K562 (cell line): Measurements from ENCODE around the gene PIK3R4. TPM values are rescaled to one million over a fixed set of nuclear protein-coding genes. Genes with fewer than 3 reads are reported as not detected.

Experiments used
- ATAC-seq: fragments of 200-7000 bp; cut with Tn5 transposase; 3 replicates; pipeline ENCODE4 v1.9.1; 2020; ENCODE audit warnings: moderate library complexity
- BruUV-seq: library from RNA; stranded (reverse); fragments of 400-500 nt; replicated peaks from 2 replicates; lab custom pipeline; 2021; lab: Mats Ljungman, UMichigan
- CTCF ChIA-PET: fragments of 300-600 bp; formaldehyde crosslinking; extraction: SDS; loops from one replicate; lab custom pipeline; 2021; ENCODE audit warnings: low intra/inter-chr PET ratio; lab: Yijun Ruan, JAX
- POLR2A ChIA-PET: fragments of 300-600, 350-650 bp; sonication (Branson Sonifier 250); formaldehyde crosslinking; extraction: SDS; loops from one replicate; lab custom pipeline; 2021; ENCODE audit warnings: antibody characterized with exemption, inconsistent platforms; lab: Yijun Ruan, JAX
- DNase-seq, 4 experiments: peaks; one replicate each; pipeline versions ENCODE4 v3.0.0 to v3.0.0-alpha.2; 2011 to 2018; ENCODE audit warnings: low spot score in 3 of 4, mixed read lengths in 3 of 4; ENCODE audit errors: extremely low read depth in 1 of 4
- FAIRE-seq: peaks from 2 replicates; lab custom pipeline; 2011; peaks lifted over from hg19 to GRCh38; lab: Jason Lieb, UNC
- H2AFZ ChIP-seq: 2 replicates; pipeline ENCODE4 v1.6.0; 2011; ENCODE audit warnings: low read depth, low read length, control low read depth, inconsistent platforms
- H3K27ac ChIP-seq: fragments of 200-600 bp; 3 replicates; pipeline ENCODE4 v1.8.0; 2011; ENCODE audit warnings: low read depth, mild to moderate bottlenecking, control low read depth, inconsistent platforms, low read length, moderate library complexity, mixed read lengths; ENCODE audit errors: extremely low read depth
- H3K27me3 ChIP-seq, 2 experiments: fragments of 300-600 bp in 1 of 2; 2 replicates in 1 of 2; 3 replicates in 1 of 2; pipeline versions ENCODE4 v1.6.0 to v1.8.0; 2011; ENCODE audit warnings: inconsistent platforms in 2 of 2, low read length in 2 of 2, mild to moderate bottlenecking in 1 of 2, mixed read lengths in 1 of 2, moderate library complexity in 1 of 2; ENCODE audit not compliant: control insufficient read depth in 2 of 2, insufficient read depth in 2 of 2
- H3K36me3 ChIP-seq: fragments of 300-600 bp; 3 replicates; pipeline ENCODE4 v1.8.0; 2011; ENCODE audit warnings: mild to moderate bottlenecking, low read length, inconsistent platforms; ENCODE audit not compliant: control insufficient read depth, insufficient read depth
- H3K4me1 ChIP-seq, 2 experiments: fragments of 200-600 bp in 1 of 2; replicated peaks in 1 of 2; 2 replicates in 1 of 2; 3 replicates in 1 of 2; pipeline versions ENCODE4 v1.5.1 to v1.8.0; 2011; ENCODE audit warnings: inconsistent platforms in 2 of 2, low read length in 2 of 2, mild to moderate bottlenecking in 1 of 2, mixed read lengths in 1 of 2, moderate library complexity in 1 of 2; ENCODE audit not compliant: control insufficient read depth in 2 of 2, insufficient read depth in 2 of 2
- H3K4me2 ChIP-seq: 2 replicates; pipeline ENCODE4 v1.6.1; 2011; ENCODE audit warnings: low read length, control low read depth, inconsistent platforms, mixed read lengths; ENCODE audit not compliant: insufficient read depth
- H3K4me3 ChIP-seq: fragments of 200-600 bp; sonication (generic), shearing (Covaris generic); 2 replicates; pipeline ENCODE4 v1.5.1; 2016; ENCODE audit warnings: control low read depth, inconsistent platforms
- H3K79me2 ChIP-seq: fragments of 200-600 bp; 3 replicates; pipeline ENCODE4 v1.8.0; 2011; ENCODE audit warnings: low read length, inconsistent platforms; ENCODE audit not compliant: control insufficient read depth, insufficient read depth
- H3K9ac ChIP-seq, 2 experiments: 2 replicates each; pipeline versions ENCODE4 v1.6.0 to v1.6.1; 2011; ENCODE audit warnings: low read depth in 2 of 2, low read length in 2 of 2, control low read depth in 1 of 2, inconsistent platforms in 1 of 2, mild to moderate bottlenecking in 1 of 2, mixed read lengths in 1 of 2; ENCODE audit not compliant: insufficient read depth in 1 of 2
- H3K9me1 ChIP-seq: one replicate; pipeline ENCODE4 v1.6.0; 2011; ENCODE audit warnings: inconsistent platforms, mild to moderate bottlenecking, low read length, moderate library complexity; ENCODE audit not compliant: control insufficient read depth, insufficient read depth
- H3K9me3 ChIP-seq: replicated peaks from 2 replicates; pipeline ENCODE4 v1.5.1; 2011; ENCODE audit warnings: low read depth, low read length, inconsistent platforms; ENCODE audit not compliant: control insufficient read depth, insufficient read depth
- H4K20me1 ChIP-seq: replicated peaks from 2 replicates; pipeline ENCODE4 v1.6.1; 2011; ENCODE audit warnings: low read length, inconsistent platforms, mixed read lengths; ENCODE audit not compliant: control insufficient read depth, insufficient read depth
- ARHGAP35 ChIP-seq: fragments of 450-650 bp; IDR thresholded peaks from 2 replicates; pipeline ENCODE4 v1.6.1; 2018; ENCODE audit not compliant: partially characterized antibody
- E2F4 ChIP-seq: sonication (generic); formaldehyde crosslinking; IDR thresholded peaks from 2 replicates; pipeline ENCODE4 v1.8.0; 2022; ENCODE audit warnings: mild to moderate bottlenecking, low read depth, missing genetic modification reagents
- KAT7 ChIP-seq: sonication (generic); formaldehyde crosslinking; IDR thresholded peaks from 2 replicates; pipeline ENCODE4 v1.8.0; 2022; ENCODE audit warnings: missing genetic modification reagents, mild to moderate bottlenecking, borderline replicate concordance
- MAFF ChIP-seq: IDR thresholded peaks from 2 replicates; pipeline ENCODE4 v1.6.1; 2012; ENCODE audit warnings: low read length, improper control_type of control experiment
- NR1H2 ChIP-seq: sonication (generic); formaldehyde crosslinking; IDR thresholded peaks from 2 replicates; pipeline ENCODE4 v1.4.0; 2020; ENCODE audit warnings: mild to moderate bottlenecking, missing genetic modification reagents
- SMARCA5 ChIP-seq: fragments of 450-650 bp; IDR thresholded peaks from 2 replicates; pipeline ENCODE4 v1.6.1; 2016
- XRCC3 ChIP-seq: fragments of 450-650 bp; IDR thresholded peaks from 2 replicates; pipeline ENCODE4 v1.6.1; 2017; ENCODE audit warnings: mild to moderate bottlenecking, moderate library complexity
- ZNF311 ChIP-seq: fragments of 250-450 bp; sonication (Bioruptor Pico); IDR thresholded peaks from 2 replicates; pipeline ENCODE4 v1.4.0; 2020; ENCODE audit warnings: mild to moderate bottlenecking, moderate library complexity
- ZNF696 ChIP-seq: fragments of 250-450 bp; sonication (Bioruptor Pico); conservative IDR thresholded peaks from 2 replicates; pipeline ENCODE4 v1.4.0; 2020; ENCODE audit warnings: mild to moderate bottlenecking, moderate library complexity
- WGBS: fragments of 100-300 bp; shearing (Covaris generic); methylation state at CpG from one replicate; pipeline ENCODE4 v1.1.6; 2016; ENCODE audit warnings: low coverage, mixed read lengths; ENCODE audit not compliant: insufficient coverage; ENCODE audit errors: missing lambda C conversion rate; 5-methylcytosine and 5-hydroxymethylcytosine counted together
- in situ Hi-C: fragments of 300-500 bp; cut with MboI; formaldehyde crosslinking; loops from 4 replicates; pipeline ENCODE4 v1.15.0; 2018; ENCODE audit warnings: inconsistent platforms, mixed read lengths
- intact Hi-C: fragments of 100-400 bp; cut with micrococcal nuclease; formaldehyde crosslinking; loops from 2 replicates; pipeline ENCODE4 v1.14.2; 2022
- polyA plus RNA-seq, 8 experiments: library from polyadenylated mRNA; depleted of rRNA in 4 of 8; stranded (reverse) in 5 of 8; unstranded in 3 of 8; fragments of >200 nt; fragmentation: Nextera tagmentation in 2 of 8; fragmentation: Illumina TruSeq in 1 of 8; extraction: Ambion mirVana in 2 of 8; extraction: Trizol in 1 of 8; gene quantifications; 2 replicates each; pipeline versions ENCODE4 v1.2.1 to v1.2.3, GENCODE V29; 2011 to 2014; ENCODE audit warnings: inconsistent platforms in 1 of 8, missing spikeins in 1 of 8
- total RNA-seq, 7 experiments: library from RNA; depleted of rRNA in 6 of 7; stranded (reverse); fragments of >200 nt in 6 of 7; fragmentation: Illumina TruSeq in 2 of 7; extraction: Trizol in 2 of 7; gene quantifications; 2 replicates each; pipeline versions ENCODE4 v1.2.1 to v1.2.3, GENCODE V29; 2011 to 2021; ENCODE audit warnings: low replicate concordance in 1 of 7
- TF ChIP-seq, protein P1 (sequence below), 2 experiments: fragments of 450-650 bp; IDR thresholded peaks; 2 replicates each; pipeline ENCODE4 v1.6.1; 2016
- TF ChIP-seq, protein P2 (sequence below): fragments of 450-650 bp; IDR thresholded peaks from one replicate; pipeline ENCODE4 v1.6.1; 2018; ENCODE audit warnings: mild to moderate bottlenecking, moderate library complexity; ENCODE audit not compliant: partially characterized antibody

PIK3R4 gene
- total and polyA plus RNA-seq, 9 of the 15 experiments (the other 6 are each of a cell fraction or from before 2014, with no cell fraction given) = 20.6 to 45.8 (median 26.0) TPM

DNA sequence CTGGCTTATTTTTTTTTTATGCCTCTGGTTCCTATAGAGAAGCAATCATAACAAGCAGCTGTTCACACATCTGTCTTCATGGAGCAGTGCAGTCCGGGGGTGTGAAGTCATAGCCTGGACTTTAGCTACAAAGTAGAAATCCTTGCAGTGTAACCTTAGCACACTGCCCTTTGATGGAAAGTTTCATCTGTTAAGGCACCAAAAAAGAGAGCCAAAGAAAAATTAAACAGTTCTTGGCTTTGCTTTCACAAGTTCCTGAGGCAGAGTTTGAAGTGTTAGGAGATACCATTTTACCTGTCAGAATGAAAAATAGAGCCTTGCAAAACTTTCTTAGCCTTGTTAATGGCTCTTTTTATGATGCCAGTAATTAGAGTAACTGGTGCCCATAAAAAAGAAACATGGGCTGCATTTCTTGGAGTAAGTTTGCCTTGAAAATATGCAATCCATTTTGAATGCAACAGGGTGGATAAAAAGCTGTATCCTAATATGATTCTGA is 84.1 kb downstream of the PIK3R4 start:
- Histone ChIP-seq H3K9ac (no peak overlapping the region), H3K9me1 (no peaks in the 10 kb centered on the region)
- TF ChIP-seq SMARCA5 = no peak
- no peak for TF ChIP-seq XRCC3
- no peak for TF ChIP-seq MAFF
- no peak for TF ChIP-seq KAT7 (CRISPR knock-in tag)
- TF ChIP-seq, all 486 proteins: peak for 0
- in situ Hi-C loops = no loop called here
- POLR2A ChIA-PET = no interaction called here
- Histone ChIP-seq H3K9me3 (no peaks in the 10 kb centered on the region), H3K4me1 (no peaks in the 10 kb centered on the region), H3K36me3 (0 out of 3 replicates have a peak, but pooled peaks cover 4% of the 10 kb centered on the region), H2AFZ (no peak overlapping the region), H4K20me1 (no peaks in the 10 kb centered on the region), H3K27ac (no peak overlapping the region), H3K27me3 (no peaks in the 10 kb centered on the region), H3K4me2 (no peak overlapping the region), H3K79me2 (no peaks in the 10 kb centered on the region), H3K4me3 (no peak overlapping the region)
- DNase-seq = no peak
- BruUV-seq = no TSS peak
- FAIRE-seq = no peak
- CTCF ChIA-PET = no interaction called here
- intact Hi-C loops = no loop called here
- no peak for ATAC-seq
- WGBS = 58% methylated on average over 1 of the region's 1 CpG

DNA sequence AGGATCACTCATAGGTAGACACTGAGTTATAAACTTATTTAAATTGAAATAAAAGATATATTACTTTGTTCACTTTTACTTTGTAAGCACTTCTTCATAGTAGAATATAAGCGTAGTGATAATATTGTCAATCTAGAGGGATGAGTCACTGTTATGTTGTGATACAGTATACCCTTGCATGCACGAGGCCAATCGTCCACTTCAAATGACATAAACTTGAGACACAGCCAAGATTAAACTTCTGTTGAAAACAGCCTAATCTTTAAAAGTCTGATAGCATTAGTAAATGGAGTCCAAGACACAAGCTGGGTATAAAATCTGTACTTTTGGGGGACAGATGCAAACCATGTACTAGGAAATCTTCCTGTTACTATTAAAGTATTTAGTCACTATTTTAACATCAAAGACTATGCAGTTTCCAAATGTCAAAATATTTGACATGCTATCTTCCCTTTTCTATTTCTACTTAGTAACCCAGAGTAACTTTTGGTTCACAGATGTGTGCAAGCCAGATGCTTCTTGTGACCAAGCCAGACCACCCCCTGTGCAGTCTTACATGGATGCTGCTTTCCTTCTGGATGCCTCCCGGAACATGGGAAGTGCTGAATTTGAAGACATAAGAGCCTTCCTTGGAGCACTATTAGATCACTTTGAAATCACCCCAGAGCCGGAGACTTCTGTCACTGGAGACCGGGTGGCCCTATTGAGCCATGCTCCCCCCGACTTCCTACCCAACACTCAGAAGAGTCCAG is 85.3 kb downstream of the PIK3R4 start:
- POLR2A ChIA-PET = no interaction called here
- Histone ChIP-seq H4K20me1 (no peaks in the 10 kb centered on the region), H3K4me1 (no peaks in the 10 kb centered on the region), H3K79me2 (no peaks in the 10 kb centered on the region), H3K9me3 (no peaks in the 10 kb centered on the region)
- intact Hi-C loops = no loop called here
- no TSS peak for BruUV-seq
- TF ChIP-seq ZNF696 (no peak), E2F4 (no peak), ZNF311 (CRISPR knock-in tag) (no peak), NR1H2 (CRISPR knock-in tag) (no peak), ARHGAP35 (no peak)
- TF ChIP-seq, protein P1, sequence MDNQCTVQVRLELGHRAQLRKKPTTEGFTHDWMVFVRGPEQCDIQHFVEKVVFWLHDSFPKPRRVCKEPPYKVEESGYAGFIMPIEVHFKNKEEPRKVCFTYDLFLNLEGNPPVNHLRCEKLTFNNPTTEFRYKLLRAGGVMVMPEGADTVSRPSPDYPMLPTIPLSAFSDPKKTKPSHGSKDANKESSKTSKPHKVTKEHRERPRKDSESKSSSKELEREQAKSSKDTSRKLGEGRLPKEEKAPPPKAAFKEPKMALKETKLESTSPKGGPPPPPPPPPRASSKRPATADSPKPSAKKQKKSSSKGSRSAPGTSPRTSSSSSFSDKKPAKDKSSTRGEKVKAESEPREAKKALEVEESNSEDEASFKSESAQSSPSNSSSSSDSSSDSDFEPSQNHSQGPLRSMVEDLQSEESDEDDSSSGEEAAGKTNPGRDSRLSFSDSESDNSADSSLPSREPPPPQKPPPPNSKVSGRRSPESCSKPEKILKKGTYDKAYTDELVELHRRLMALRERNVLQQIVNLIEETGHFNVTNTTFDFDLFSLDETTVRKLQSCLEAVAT (IDR thresholded peaks at IDR 0.05) = no peak
- TF ChIP-seq, protein P2, sequence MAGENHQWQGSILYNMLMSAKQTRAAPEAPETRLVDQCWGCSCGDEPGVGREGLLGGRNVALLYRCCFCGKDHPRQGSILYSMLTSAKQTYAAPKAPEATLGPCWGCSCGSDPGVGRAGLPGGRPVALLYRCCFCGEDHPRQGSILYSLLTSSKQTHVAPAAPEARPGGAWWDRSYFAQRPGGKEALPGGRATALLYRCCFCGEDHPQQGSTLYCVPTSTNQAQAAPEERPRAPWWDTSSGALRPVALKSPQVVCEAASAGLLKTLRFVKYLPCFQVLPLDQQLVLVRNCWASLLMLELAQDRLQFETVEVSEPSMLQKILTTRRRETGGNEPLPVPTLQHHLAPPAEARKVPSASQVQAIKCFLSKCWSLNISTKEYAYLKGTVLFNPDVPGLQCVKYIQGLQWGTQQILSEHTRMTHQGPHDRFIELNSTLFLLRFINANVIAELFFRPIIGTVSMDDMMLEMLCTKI = no peak
- TF ChIP-seq, all 486 proteins: peak for 0
- Histone ChIP-seq H3K27ac (no peak overlapping the region), H3K4me2 (no peak overlapping the region), H3K36me3 (0 out of 3 replicates have a peak, but pooled peaks cover 4% of the 10 kb centered on the region), H3K27me3 (no peaks in the 10 kb centered on the region), H3K9me1 (no peaks in the 10 kb centered on the region), H2AFZ (no peak overlapping the region), H3K9ac (no peak overlapping the region), H3K4me3 (no peak overlapping the region)
- FAIRE-seq (no peak), ATAC-seq (no peak), DNase-seq (no peak)
- in situ Hi-C loops = no loop called here
- CTCF ChIA-PET = no interaction called here
- WGBS = 61% methylated on average over 7 of the region's 7 CpGs
